Hepatocyte (in vitro differentiated cells): Measurements from ENCODE around the gene TENM4.

Experiments used
- CTCF ChIP-seq: fragments of 200-600 bp; sonication (generic); IDR thresholded peaks from 2 replicates; pipeline ENCODE4 v1.5.1; 2016; ENCODE audit warnings: antibody characterized with exemption, mild to moderate bottlenecking; ENCODE audit not compliant: poor library complexity
- EZH2 ChIP-seq: fragments of 200-600 bp; sonication (generic); IDR thresholded peaks from 2 replicates; pipeline ENCODE4 v1.6.1; 2016; ENCODE audit warnings: antibody characterized with exemption, mild to moderate bottlenecking, borderline replicate concordance
- EZH2phosphoT487 ChIP-seq: fragments of 200-600 bp; sonication (generic); IDR thresholded peaks from one replicate; pipeline ENCODE4 v1.6.1; 2018; ENCODE audit warnings: antibody characterized with exemption, mild to moderate bottlenecking, low read depth, moderate library complexity; ENCODE audit not compliant: unreplicated experiment, severe bottlenecking

GRCh38 chr11:79466411-79466810 is 25.6 kb upstream of the TENM4 start:
- TF ChIP-seq CTCF (no peak), EZH2phosphoT487 (no peak), EZH2 (no peak)
